ENCODE measurements around the gene ZNF268.
A peak's percentile ranks its signal among the peaks of the same experiment; 100 is the strongest.

ZNF268 gene

DNA sequence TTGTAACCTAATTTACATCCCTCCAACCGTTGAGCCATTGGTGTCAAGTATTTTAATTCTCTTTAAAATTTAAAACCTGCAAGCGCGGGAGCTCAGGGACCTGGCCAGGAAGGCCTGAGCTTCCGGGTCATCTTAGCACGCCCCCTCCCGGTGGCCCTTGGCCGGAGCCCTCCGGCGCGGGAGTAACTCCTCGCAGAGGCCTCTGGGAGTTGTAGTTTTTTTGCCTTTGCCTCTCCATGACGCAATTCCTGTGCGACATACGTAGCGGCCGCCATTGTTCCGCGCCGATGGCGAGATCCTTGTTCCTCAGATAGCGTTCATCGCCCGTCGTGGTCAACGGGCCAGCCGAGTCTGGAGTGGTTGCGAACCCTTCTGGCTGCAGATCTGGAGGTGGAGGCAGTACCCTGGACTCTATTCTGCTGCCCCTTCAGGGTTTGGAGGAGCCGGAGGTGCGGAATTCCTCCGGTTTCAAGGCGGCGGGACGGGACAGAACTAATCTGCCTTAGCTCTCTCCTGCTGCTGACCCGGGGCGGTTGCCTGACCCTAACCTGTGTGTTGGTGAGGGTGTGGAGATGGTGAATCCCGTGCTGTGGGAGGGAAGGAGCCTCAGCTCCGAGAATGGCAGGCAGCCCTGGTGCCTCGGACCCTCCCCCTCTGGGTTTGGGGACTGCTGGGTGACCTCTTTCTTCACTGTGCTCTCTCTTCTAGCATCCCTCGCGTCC lies at the start of gene ZNF268:
TSS of gene ZNF268 (plus strand) at position 258 of the 722 bp plus-strand sequence. CDS start 503 bp downstream, outside the sequence.
- DNase-seq (ENCODE audit: low spot score) = peak; percentile 92

DNA sequence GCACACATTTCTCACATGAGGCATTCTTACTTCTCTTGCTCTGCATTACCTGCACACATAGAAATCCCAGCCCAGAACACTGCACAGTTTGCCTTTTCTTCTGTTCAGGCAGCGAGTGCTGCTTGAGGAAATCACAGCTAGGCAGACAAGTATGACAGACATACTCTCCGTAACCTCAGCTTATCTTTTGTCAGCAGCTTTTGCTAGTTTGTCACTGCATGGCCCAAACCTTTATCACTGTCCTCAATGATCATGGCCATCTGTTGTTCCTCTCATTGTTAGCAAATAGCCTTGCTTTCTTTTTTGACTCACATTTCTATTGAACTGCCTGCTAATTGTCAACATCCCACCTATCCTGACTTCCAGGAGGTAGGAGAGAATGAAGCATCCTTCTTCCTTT lies 45.5 kb upstream of the ZNF268 start:
- DNase-seq (ENCODE audit: low spot score) = no peak

DNA sequence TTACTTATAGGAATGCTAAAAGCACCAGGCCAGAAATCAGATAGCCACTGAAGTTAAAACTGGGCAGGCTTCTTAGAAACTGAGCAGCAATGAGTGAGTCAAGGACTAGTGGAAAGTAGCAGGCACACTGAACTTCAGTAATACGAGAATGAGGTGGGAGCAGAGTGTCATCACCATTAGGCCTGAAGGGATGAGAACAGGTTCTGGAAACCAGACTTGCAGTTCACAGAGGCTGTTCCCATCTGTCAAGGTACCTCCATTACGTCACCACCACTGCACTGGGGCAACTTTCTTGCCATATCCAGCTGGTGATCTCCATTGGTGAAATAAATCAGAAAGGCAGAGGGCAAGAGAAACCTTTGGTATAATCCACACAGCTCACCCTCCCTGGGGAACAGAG lies 35.3 kb upstream of the ZNF268 start:
- no peak for DNase-seq (ENCODE audit: low spot score)

DNA sequence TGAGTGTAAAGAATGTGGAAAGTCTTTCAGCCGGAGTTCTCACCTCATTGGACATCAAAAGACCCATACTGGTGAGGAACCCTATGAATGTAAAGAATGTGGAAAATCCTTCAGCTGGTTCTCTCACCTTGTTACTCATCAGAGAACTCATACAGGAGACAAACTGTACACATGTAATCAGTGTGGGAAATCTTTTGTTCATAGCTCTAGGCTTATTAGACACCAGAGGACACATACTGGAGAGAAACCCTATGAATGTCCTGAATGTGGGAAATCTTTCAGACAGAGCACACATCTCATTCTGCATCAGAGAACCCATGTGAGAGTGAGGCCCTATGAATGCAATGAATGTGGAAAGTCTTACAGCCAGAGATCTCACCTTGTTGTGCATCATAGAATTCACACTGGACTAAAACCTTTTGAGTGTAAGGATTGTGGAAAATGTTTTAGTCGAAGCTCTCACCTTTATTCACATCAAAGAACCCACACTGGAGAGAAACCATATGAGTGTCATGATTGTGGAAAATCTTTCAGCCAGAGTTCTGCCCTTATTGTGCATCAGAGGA lies 25.1 kb upstream of the ZNF268 start:
- DNase-seq (ENCODE audit: low spot score) = no peak

DNA sequence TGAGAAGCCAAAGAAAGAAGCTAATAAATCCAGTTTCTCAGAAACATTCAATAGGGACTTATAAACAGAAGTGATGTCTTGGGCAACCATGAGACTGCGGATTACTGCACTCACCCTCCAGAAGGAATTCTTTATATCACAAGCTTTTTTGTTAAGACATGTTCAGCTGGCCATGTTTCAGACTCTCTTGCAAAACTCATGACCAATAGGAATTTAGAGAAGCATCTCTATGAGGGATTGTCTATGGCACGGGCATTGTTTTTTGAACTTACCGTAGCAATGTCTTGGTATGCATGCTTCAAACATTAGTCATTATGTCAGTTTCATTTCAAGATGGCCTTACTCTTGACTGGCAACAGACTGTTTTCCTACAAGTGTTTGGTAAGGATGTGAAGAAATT lies 15.5 kb upstream of the ZNF268 start:
- DNase-seq (ENCODE audit: low spot score) = no peak

DNA sequence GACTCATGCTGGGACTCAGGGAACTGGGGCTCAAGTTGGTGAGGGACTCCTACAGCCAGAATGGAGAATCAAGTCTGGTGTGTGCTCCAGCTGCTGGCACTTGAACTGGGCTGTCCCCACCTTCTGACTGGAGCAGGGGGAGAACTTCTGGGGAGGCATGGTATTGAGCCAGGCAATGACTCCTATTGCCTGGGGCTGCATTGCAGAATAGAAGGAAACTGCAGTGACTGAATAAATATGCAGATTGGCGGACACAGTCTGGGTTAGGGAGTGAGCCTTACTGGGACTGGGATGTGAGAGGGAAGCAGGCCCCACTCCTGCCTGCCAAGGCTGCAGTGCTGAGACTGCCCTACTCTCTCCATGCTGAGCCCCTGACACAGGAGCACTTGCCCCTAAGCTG lies 8.8 kb upstream of the ZNF268 start:
- DNase-seq (ENCODE audit: low spot score) = no peak

DNA sequence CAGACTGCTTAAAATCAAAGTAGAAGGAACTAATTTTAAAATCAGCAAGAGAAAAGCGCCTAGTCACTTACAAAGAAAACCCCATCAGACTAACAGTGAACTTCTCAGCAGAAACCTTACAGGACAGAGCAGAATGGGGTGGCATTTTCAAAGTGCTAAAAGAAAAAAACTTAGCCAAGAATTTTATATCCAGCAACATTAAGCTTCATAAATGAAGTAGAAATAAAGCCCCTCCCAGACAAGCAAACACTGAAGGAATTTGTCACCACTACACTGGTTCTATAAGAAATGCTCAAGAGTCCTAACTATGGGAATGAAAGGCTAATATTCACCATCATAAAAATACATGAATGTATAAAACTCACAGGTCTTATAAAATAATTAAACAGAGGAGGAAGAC lies 6.4 kb upstream of the ZNF268 start:
- DNase-seq (ENCODE audit: low spot score) = no peak

DNA sequence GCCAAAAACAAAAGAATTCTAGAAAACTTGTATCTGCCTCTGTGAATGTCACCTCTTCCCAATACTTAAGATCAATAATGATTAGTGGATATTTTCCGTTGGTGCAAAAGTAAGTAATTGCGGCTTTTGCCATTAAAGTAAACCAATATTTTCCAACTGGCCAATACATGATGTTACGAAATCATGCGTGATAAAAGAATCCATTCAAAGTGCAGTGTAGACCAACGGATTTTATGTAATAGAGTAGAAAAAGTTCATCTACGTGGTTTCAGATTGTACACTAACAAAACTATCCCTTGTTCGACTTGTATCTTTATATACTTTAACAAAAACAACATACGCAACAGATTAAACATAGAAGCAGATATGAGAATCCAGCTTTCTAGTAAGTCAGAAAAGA lies 626 bp upstream of the ZNF268 start:
- no peak for DNase-seq (ENCODE audit: low spot score)

DNA sequence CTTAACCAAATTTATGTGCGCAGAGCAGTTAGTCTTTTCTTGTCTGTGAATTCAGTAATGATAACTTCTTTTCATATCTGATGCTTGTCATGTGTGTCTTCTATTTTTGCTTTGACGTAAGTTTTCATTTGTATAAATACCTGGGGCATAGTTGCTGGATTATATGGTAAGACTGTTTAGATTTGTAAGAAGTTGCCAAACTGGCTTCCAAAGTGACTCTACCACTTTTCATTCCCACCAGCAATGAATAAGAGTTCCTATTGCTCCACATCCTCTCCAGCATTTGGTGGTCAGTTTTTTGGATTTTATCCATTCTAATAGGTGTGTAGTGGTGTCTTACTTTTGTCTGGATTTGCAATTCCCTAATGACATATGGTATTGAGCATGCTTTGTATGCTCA lies 8.9 kb downstream of the ZNF268 start:
- no peak for DNase-seq (ENCODE audit: low spot score)

DNA sequence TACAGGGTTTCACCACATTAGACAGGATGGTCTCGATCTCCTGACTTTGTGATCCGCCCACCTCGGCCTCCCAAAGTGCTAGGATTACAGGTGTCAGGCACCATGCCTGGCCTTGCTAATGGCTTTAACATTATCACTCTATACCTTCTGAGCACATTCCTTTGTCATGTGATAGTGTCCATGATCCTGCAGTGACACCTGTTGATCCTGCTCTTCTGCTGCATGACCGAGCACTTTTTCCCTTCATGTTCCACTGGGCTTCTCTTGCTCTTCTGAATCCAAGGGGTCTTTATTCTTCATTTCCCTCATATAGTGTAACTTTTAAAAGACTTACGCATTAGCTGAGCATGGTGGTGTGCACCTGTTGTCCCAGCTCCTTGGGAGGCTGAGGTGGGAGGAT lies 11.6 kb downstream of the ZNF268 start:
- no peak for DNase-seq (ENCODE audit: low spot score)

DNA sequence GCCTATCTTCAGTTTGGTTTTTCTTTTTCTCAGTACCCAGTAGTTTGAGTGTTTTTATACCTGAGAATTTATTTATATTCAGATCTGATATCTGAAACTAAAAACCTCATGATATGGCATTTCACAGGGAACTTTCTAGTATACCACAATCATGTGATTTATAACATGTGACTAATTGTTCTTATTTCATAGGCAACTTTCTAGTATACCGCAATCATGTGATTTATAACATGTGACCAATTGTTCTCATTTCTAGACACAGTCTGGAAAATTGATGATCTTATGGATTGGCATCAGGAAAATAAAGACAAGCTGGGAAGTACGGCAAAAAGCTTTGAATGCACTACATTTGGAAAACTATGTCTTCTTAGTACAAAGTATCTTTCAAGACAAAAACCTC lies 20.6 kb downstream of the ZNF268 start:
- no peak for DNase-seq (ENCODE audit: low spot score)

DNA sequence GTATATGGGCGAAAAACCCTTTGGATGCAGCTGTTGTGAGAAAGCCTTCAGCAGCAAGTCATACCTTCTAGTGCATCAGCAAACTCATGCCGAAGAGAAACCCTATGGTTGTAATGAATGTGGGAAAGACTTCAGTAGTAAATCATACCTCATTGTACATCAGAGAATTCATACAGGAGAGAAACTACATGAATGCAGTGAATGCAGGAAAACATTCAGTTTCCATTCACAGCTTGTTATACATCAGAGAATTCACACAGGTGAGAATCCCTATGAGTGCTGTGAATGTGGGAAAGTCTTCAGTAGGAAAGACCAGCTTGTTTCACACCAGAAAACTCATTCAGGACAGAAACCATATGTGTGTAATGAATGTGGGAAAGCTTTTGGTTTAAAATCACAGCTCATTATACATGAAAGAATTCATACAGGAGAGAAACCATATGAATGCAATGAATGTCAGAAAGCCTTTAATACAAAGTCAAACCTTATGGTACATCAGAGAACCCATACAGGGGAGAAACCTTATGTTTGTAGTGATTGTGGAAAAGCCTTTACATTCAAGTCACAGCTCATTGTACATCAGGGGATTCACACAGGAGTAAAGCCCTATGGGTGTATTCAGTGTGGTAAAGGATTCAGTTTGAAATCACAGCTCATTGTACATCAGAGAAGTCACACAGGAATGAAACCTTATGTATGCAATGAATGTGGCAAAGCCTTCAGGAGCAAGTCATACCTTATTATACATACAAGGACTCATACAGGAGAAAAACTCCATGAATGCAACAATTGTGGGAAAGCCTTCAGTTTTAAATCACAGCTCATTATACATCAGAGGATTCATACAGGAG lies 21.4 kb downstream of the ZNF268 start:
- DNase-seq (ENCODE audit: low spot score) = no peak

DNA sequence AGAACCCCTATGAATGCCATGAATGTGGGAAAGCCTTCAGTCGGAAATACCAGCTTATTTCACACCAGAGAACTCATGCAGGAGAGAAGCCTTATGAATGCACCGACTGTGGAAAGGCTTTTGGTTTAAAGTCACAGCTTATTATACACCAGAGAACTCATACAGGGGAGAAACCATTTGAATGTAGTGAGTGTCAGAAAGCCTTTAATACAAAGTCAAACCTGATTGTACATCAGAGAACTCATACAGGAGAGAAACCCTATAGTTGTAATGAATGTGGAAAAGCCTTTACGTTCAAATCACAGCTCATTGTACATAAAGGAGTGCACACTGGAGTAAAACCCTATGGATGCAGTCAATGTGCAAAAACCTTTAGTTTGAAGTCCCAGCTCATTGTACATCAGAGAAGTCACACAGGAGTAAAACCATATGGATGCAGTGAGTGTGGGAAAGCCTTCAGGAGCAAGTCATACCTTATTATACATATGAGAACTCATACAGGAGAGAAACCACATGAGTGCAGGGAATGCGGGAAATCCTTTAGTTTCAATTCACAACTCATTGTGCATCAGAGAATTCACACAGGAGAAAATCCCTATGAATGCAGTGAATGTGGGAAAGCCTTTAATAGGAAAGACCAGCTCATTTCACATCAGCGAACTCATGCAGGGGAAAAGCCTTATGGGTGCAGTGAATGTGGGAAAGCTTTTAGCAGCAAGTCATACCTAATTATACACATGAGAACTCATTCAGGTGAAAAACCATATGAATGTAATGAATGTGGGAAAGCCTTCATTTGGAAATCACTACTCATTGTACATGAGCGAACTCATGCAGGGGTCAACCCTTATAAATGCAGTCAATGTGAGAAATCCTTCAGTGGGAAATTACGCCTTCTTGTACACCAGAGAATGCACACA lies 22.3 kb downstream of the ZNF268 start:
- no peak for DNase-seq (ENCODE audit: low spot score)

DNA sequence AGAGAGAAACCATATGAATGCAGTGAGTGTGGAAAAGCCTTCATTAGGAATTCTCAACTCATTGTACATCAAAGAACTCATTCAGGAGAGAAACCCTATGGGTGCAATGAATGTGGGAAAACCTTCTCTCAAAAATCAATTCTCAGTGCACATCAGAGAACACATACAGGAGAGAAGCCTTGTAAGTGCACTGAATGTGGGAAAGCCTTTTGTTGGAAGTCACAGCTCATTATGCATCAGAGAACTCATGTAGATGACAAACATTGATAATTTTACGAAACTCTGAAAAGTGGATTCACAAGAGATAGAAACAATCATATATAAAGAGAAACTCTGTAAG lies 22.9 kb downstream of the ZNF268 start:
- DNase-seq (ENCODE audit: low spot score) = no peak

DNA sequence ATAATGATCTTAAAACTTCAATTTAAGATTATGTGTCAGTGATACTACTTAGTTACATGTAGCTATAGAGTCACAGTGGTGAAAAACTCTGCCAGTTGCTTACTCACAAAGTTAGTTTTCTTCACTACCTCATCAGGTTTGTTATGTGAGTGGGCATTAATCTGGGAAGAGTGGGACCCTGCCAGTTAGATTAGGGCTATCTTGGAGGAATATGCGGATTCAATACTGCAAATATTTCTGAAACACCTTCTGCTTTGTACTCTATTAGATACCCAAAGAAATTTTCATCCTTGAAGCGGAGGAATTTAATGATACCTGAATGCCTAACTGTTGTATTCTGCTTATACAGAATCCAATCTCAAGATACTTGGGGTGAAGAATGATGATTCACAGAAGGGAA lies 25.1 kb downstream of the ZNF268 start:
- DNase-seq (ENCODE audit: low spot score) = no peak

DNA sequence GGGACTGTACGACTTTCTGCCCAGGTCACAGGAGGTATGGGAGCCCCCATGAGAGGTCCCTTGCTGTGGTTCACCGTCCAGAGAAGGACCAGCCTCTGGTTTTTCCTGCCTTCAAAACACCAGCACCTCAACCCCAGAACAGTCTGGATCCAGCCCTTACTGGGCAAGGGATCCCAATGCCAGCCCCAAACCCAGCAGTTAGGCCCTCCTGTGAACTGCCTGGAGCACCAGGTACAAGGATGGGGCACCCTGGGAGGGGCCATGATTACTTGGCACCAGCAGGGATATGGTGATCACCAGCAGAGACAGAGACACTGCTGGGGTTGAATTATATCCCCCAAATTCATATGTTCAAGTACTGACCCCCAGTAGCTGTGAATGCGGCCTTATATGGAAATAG lies 34.4 kb downstream of the ZNF268 start:
- DNase-seq (ENCODE audit: low spot score) = no peak

DNA sequence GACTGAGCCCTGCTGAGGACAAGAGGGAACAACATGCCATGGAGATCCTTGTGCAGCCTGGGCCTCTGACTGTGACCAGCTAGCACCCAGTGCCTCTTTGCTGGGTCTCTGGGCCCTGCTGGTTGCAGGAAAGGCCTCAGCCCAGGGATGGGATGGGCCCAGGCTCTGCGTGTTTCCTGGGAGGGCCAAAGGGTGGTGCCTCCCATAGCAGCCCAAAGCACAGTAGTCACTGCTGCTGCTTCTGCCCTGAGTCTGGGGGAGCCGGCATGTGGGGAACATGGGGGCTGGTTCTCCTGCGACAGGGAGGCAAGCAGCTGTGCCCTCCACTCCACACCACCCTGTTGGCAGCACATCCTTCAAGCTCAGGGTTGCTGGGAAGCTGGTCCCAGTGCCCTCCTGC lies 35.9 kb downstream of the ZNF268 start:
- DNase-seq (ENCODE audit: low spot score) = no peak

DNA sequence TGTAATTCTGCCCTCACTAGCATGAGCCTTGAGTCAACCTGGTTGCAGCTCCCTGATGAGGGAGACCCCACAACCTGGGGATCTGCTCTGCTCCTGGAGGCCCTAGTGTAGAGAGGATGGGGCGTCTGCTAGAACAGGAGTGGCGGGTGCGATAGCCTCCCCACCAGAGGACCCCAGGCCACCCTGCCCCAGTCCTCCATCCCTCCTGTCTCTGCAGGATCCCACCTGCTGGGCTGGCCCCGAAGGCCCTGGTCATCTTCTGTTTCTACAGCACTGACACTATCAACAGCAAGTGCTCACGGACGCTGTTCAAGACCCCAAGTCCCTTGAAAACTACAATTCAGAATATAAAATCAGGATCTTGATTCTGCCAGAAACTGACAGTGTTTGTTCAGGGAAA lies 39.2 kb downstream of the ZNF268 start:
- no peak for DNase-seq (ENCODE audit: low spot score)

DNA sequence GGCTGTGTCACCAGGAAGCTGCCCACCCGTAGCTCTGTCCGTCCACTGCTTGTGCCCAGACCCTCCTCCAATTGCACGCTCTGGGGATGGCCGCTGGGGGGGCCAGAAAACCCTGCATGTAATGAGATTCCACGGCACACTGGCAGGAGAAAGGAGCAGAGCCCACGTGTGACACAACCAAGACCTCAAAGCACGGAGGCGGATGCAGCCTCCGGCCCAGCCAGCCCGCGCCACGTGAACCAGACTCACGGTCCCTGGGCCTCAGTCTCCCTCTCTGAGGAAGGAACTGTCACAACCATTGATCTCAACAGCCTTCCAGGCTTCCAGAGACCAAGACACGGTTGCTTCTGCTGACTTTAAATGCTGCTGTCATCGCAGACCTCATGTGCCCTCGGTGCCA lies 39.9 kb downstream of the ZNF268 start:
- DNase-seq (ENCODE audit: low spot score) = no peak

DNA sequence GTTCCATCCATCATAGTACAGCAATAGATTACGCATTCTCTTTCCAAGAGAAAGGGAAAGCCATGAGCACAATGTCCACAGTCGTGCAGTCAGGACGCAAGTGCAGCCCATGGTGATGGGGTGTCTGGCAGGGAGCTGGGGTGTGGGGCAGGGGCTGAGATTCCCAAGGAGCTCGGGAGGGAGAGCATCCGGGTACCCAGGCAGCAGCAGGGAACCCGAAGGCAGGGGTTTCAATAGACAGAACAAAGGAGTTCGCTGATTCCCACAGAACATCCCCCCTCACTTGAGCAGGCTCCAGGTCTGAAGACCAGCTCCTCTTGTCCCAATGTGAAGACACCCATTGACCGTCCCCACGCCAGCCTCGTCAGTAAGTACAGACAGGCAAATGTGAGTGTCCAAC lies 40.9 kb downstream of the ZNF268 start:
- no peak for DNase-seq (ENCODE audit: low spot score)

DNA sequence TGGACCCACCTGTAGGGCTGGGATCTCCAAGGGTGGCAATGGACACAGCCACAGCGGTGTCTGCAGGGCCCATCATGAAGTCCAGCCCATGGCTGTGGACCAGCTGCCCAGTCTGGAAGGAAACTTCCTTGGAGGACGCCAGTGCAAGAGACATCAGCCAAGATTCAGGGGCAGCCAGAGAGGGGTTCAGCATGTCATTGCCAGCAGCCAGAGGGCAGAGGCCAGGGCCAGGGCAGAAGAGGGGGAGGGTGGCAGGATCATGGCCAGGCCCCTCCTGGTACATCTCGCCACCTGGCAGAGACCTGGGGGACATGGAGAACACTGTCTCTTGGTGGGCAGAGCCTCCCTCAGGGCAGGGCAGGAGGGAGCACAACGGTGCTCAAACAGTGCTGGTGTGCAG lies 44.2 kb downstream of the ZNF268 start:
- DNase-seq (ENCODE audit: low spot score) = no peak

DNA sequence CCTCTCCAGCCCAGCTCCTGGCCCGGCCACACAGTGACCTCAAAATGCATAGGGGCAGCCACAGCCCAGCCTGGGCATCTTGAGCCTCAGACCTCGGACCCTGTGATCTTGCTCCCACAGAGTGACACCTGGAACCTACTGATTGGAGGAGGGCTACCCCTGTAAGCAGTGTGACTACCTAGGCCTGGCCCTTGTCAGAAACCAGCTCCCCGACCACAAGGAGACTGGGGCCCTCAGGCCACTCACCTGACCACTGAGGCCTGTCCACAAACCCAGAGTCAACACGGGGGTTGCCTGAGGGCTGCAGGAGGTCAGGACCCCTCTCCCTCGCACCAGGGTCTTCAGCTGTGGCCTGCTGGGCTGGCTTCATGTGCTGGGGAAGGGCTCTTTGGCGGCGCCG lies 45.4 kb downstream of the ZNF268 start:
- DNase-seq (ENCODE audit: low spot score) = no peak

Measured in kidney tubule cell (primary cell).